Measurements from ENCODE around the gene TMEM52. TPM values are rescaled to one million over a fixed set of nuclear protein-coding genes. Genes with fewer than 3 reads are reported as not detected.

Gene TMEM52
- total RNA-seq, 4 donors from 2014 or later, result 1.1 to 3.6 (median 3.0) TPM

GRCh38 chr1:1924849-1925248 lies 5.8 kb upstream of the TMEM52 start:
- H3K4me1 ChIP-seq, result peaks cover 0 to 18% (median 0%) of the 10 kb centered on the region in 3 donors
- DNase-seq, result no peak
- intact Hi-C loops (cut with DNase I), result no loop called here
- TF ChIP-seq POLR2A (IDR thresholded peaks at IDR 0.05) (no peak), CTCF (IDR thresholded peaks at IDR 0.05) (no peak)
- H3K27me3 ChIP-seq, result peaks cover 0 to 13% (median 0%) of the 10 kb centered on the region in 4 donors
- H3K4me3 ChIP-seq, result no peak overlapping the region
- no peak overlapping the region for H3K27ac ChIP-seq
- H3K9me3 ChIP-seq, result no peaks in the 10 kb centered on the region
- H3K36me3 ChIP-seq, result no peaks in the 10 kb centered on the region
- 83 to 87% methylated on average over 10 to 11 of the region's 21 CpGs for WGBS, 2 donors

- Histone ChIP-seq H3K9me3 (no peaks in the 10 kb centered on the region), H3K27ac (no peak overlapping the region), H3K36me3 (no peaks in the 10 kb centered on the region), H3K4me1 (peaks cover 0 to 22% (median 3%) of the 10 kb centered on the region in 3 donors), H3K4me3 (no peak overlapping the region), H3K27me3 (peaks cover 0 to 13% (median 0%) of the 10 kb centered on the region in 4 donors)
- intact Hi-C loops (cut with DNase I), result no loop called here
- DNase-seq, result no peak
- no peak for TF ChIP-seq CTCF (IDR thresholded peaks at IDR 0.05)
- TF ChIP-seq POLR2A (IDR thresholded peaks at IDR 0.05), result no peak
- 35 to 80% methylated on average over 1 to 10 of the region's 18 CpGs for WGBS, 2 donors
Measured at GRCh38 chr1:1924386-1924785, 5.3 kb upstream of the TMEM52 start.

- peaks cover 0 to 8% (median 0%) of the 10 kb centered on the region in 4 donors for H3K27me3 ChIP-seq
- WGBS, 2 donors, result 30 to 48% methylated on average over 2 to 6 of the region's 29 CpGs
- H3K4me1 ChIP-seq, result peaks cover 9 to 26% (median 10%) of the 10 kb centered on the region in 3 donors
- no peaks in the 10 kb centered on the region for H3K36me3 ChIP-seq
- no peak overlapping the region for H3K4me3 ChIP-seq
- DNase-seq, result no peak
- TF ChIP-seq CTCF (IDR thresholded peaks at IDR 0.05) (no peak), POLR2A (IDR thresholded peaks at IDR 0.05) (no peak)
- no peak overlapping the region for H3K27ac ChIP-seq
- no peaks in the 10 kb centered on the region for H3K9me3 ChIP-seq
- intact Hi-C loops (cut with DNase I), result no loop called here
Measured at GRCh38 chr1:1922956-1923833, 4.1 kb upstream of the TMEM52 start.

GRCh38 chr1:1922702-1922955 lies 3.5 kb upstream of the TMEM52 start:
- H3K9me3 ChIP-seq, result no peaks in the 10 kb centered on the region
- H3K27ac ChIP-seq, result no peak overlapping the region
- no peak overlapping the region for H3K4me3 ChIP-seq
- TF ChIP-seq CTCF (IDR thresholded peaks at IDR 0.05) (no peak), POLR2A (IDR thresholded peaks at IDR 0.05) (no peak)
- DNase-seq, result no peak
- peaks cover 11 to 24% (median 12%) of the 10 kb centered on the region in 3 donors for H3K4me1 ChIP-seq
- intact Hi-C loops (cut with DNase I), result no loop called here
- peaks cover 0 to 5% (median 0%) of the 10 kb centered on the region in 4 donors for H3K27me3 ChIP-seq
- no CpG with 5 or more reads among the region's 6 CpGs for WGBS, 2 donors
- no peaks in the 10 kb centered on the region for H3K36me3 ChIP-seq

GRCh38 chr1:1921901-1922701 lies 3.0 kb upstream of the TMEM52 start:
- H3K4me1 ChIP-seq, result peaks cover 11 to 24% (median 12%) of the 10 kb centered on the region in 3 donors
- no peaks in the 10 kb centered on the region for H3K36me3 ChIP-seq
- intact Hi-C loops (cut with DNase I), result no loop called here
- no peak for DNase-seq
- H3K9me3 ChIP-seq, result no peaks in the 10 kb centered on the region
- H3K27me3 ChIP-seq, result peaks cover 0 to under 1% (median 0%) of the 10 kb centered on the region in 4 donors
- no peak overlapping the region for H3K27ac ChIP-seq
- TF ChIP-seq CTCF (IDR thresholded peaks at IDR 0.05), result no peak
- TF ChIP-seq POLR2A (IDR thresholded peaks at IDR 0.05), result no peak
- 80% methylated on average over 1 of the region's 16 CpGs for WGBS, 2 donors
- no peak overlapping the region for H3K4me3 ChIP-seq

Measured in esophagus squamous epithelium (tissue), 5 donors.